GM21447 (cell line): Measurements from ENCODE around the gene RAPGEF1.
"Not testable (repeated sequence)": the region's sequence is repeated elsewhere in the genome, so short reads cannot be mapped to it uniquely, and the experiment has no call there.

ENCODE experiments used
- ATAC-seq: cut with Tn5 transposase; IDR thresholded peaks from one replicate; pipeline ENCODE4 v1.9.1; 2021; ENCODE audit not compliant: unreplicated experiment

Gene RAPGEF1

GRCh38 chr9:131731237-131731636, 8.6 kb downstream of the RAPGEF1 start:
- no peak for ATAC-seq

GRCh38 chr9:131728961-131729360, 10.9 kb downstream of the RAPGEF1 start:
- ATAC-seq: no peak

GRCh38 chr9:131728546-131728910, 11.3 kb downstream of the RAPGEF1 start:
- no peak for ATAC-seq

GRCh38 chr9:131727795-131728545, 11.9 kb downstream of the RAPGEF1 start:
- no peak for ATAC-seq

- ATAC-seq: no peak
Observed at GRCh38 chr9:131727184-131727759, 12.6 kb downstream of the RAPGEF1 start.

GRCh38 chr9:131724683-131725082, 15.2 kb downstream of the RAPGEF1 start:
- no peak for ATAC-seq

GRCh38 chr9:131723632-131724031, 16.2 kb downstream of the RAPGEF1 start:
- ATAC-seq: no peak

- no peak for ATAC-seq
Observed at GRCh38 chr9:131722255-131722654, 17.6 kb downstream of the RAPGEF1 start.

GRCh38 chr9:131721076-131721475, 18.8 kb downstream of the RAPGEF1 start:
- ATAC-seq: no peak

- ATAC-seq: no peak
Observed at GRCh38 chr9:131720330-131720729, 19.5 kb downstream of the RAPGEF1 start.

GRCh38 chr9:131719262-131719908, 20.5 kb downstream of the RAPGEF1 start:
- ATAC-seq: no peak

GRCh38 chr9:131717719-131718460, 22.0 kb downstream of the RAPGEF1 start:
- no peak for ATAC-seq

- ATAC-seq: no peak
Observed at GRCh38 chr9:131715906-131716305, 24.0 kb downstream of the RAPGEF1 start.

GRCh38 chr9:131714821-131715220, 25.1 kb downstream of the RAPGEF1 start:
- ATAC-seq: no peak

GRCh38 chr9:131714161-131714646, 25.7 kb downstream of the RAPGEF1 start:
- no peak for ATAC-seq

- no peak for ATAC-seq
Observed at GRCh38 chr9:131713016-131713415, 26.9 kb downstream of the RAPGEF1 start.

GRCh38 chr9:131712151-131712716, 27.6 kb downstream of the RAPGEF1 start:
- ATAC-seq: no peak

GRCh38 chr9:131709771-131710431, 30.0 kb downstream of the RAPGEF1 start:
- ATAC-seq: peak; percentile 63

GRCh38 chr9:131709010-131709770, 30.7 kb downstream of the RAPGEF1 start:
- ATAC-seq: not testable (repeated sequence)
